ENCODE results near the gene ATP1A4. TPM values are rescaled to one million over a fixed set of nuclear protein-coding genes. Genes with fewer than 3 reads are reported as not detected.

ATP1A4 gene
- total and polyA plus RNA-seq, 2 donors (not counting 1 experiment from before 2014, with no cell fraction given) = not detected

GRCh38 chr1:160117709-160118183 lies 33.7 kb upstream of the ATP1A4 start:
- Histone ChIP-seq H3K79me2 (ENCODE audit: control insufficient read depth, insufficient read depth, low read length) (no peaks in the 10 kb centered on the region), H4K20me1 (ENCODE audit: control insufficient read depth, extremely low read depth, insufficient read depth, low read length) (no peaks in the 10 kb centered on the region), H3K27me3 (ENCODE audit: control insufficient read depth, insufficient read depth, low read length) (peaks cover 30% of the 10 kb centered on the region), H3K4me1 (ENCODE audit: control insufficient read depth, extremely low read depth, insufficient read depth, low read length) (no peaks in the 10 kb centered on the region), H3K36me3 (ENCODE audit: control insufficient read depth, insufficient read depth, low read length) (no peaks in the 10 kb centered on the region), H2AFZ (ENCODE audit: low read length) (no peak overlapping the region), H3K9ac (ENCODE audit: insufficient read depth, low read length) (no peak overlapping the region), H3K27ac (ENCODE audit: insufficient read depth, low read length) (no peak overlapping the region), H3K4me3 (replicated peaks in 1 of 4; ENCODE audit: control extremely low read depth in 1 of 4, insufficient read depth in 1 of 4, low read depth in 3 of 4, low read length in 4 of 4) (peak overlapping the region in 1 of 4 experiments; percentile 64), H3K4me2 (ENCODE audit: extremely low read depth, insufficient read depth, low read length) (no peak overlapping the region), H3K9me3 (ENCODE audit: control insufficient read depth, insufficient read depth, low read depth, low read length) (no peaks in the 10 kb centered on the region)
- no peak for TF ChIP-seq EZH2 (IDR thresholded peaks at IDR 0.05; ENCODE audit: low read length, missing control alignments)
- TF ChIP-seq CTCF (conservative IDR thresholded peaks at IDR 0.05 in 1 of 2, IDR thresholded peaks at IDR 0.05 in 1 of 2; ENCODE audit: low read depth in 1 of 2, low read length in 2 of 2) = no peak
- DNase-seq (ENCODE audit: low read depth in 2 of 2) = peak; percentile 35 to 79

GRCh38 chr1:160118928-160119327 lies 32.5 kb upstream of the ATP1A4 start:
- TF ChIP-seq EZH2 (IDR thresholded peaks at IDR 0.05; ENCODE audit: low read length, missing control alignments) (no peak), CTCF (conservative IDR thresholded peaks at IDR 0.05 in 1 of 2, IDR thresholded peaks at IDR 0.05 in 1 of 2; ENCODE audit: low read depth in 1 of 2, low read length in 2 of 2) (no peak)
- H3K4me2 ChIP-seq (ENCODE audit: extremely low read depth, insufficient read depth, low read length) = no peak overlapping the region
- H3K9me3 ChIP-seq (ENCODE audit: control insufficient read depth, insufficient read depth, low read depth, low read length) = no peaks in the 10 kb centered on the region
- no peak overlapping the region for H3K27ac ChIP-seq (ENCODE audit: insufficient read depth, low read length)
- H3K9ac ChIP-seq (ENCODE audit: insufficient read depth, low read length) = no peak overlapping the region
- H3K36me3 ChIP-seq (ENCODE audit: control insufficient read depth, insufficient read depth, low read length) = no peaks in the 10 kb centered on the region
- H2AFZ ChIP-seq (ENCODE audit: low read length) = no peak overlapping the region
- H3K4me1 ChIP-seq (ENCODE audit: control insufficient read depth, extremely low read depth, insufficient read depth, low read length) = no peaks in the 10 kb centered on the region
- H3K4me3 ChIP-seq (replicated peaks in 1 of 4; ENCODE audit: control extremely low read depth in 1 of 4, insufficient read depth in 1 of 4, low read depth in 3 of 4, low read length in 4 of 4) = no peak overlapping the region
- no peaks in the 10 kb centered on the region for H4K20me1 ChIP-seq (ENCODE audit: control insufficient read depth, extremely low read depth, insufficient read depth, low read length)
- no peaks in the 10 kb centered on the region for H3K79me2 ChIP-seq (ENCODE audit: control insufficient read depth, insufficient read depth, low read length)
- peaks cover 29% of the 10 kb centered on the region for H3K27me3 ChIP-seq (ENCODE audit: control insufficient read depth, insufficient read depth, low read length)
- DNase-seq (ENCODE audit: low read depth in 2 of 2) = no peak

GRCh38 chr1:160120797-160121196 lies 30.6 kb upstream of the ATP1A4 start:
- no peaks in the 10 kb centered on the region for H3K79me2 ChIP-seq (ENCODE audit: control insufficient read depth, insufficient read depth, low read length)
- no peak overlapping the region for H3K27ac ChIP-seq (ENCODE audit: insufficient read depth, low read length)
- peaks cover 25% of the 10 kb centered on the region for H3K27me3 ChIP-seq (ENCODE audit: control insufficient read depth, insufficient read depth, low read length)
- H3K36me3 ChIP-seq (ENCODE audit: control insufficient read depth, insufficient read depth, low read length) = no peaks in the 10 kb centered on the region
- H3K9me3 ChIP-seq (ENCODE audit: control insufficient read depth, insufficient read depth, low read depth, low read length) = no peaks in the 10 kb centered on the region
- H3K9ac ChIP-seq (ENCODE audit: insufficient read depth, low read length) = no peak overlapping the region
- H3K4me2 ChIP-seq (ENCODE audit: extremely low read depth, insufficient read depth, low read length) = no peak overlapping the region
- H4K20me1 ChIP-seq (ENCODE audit: control insufficient read depth, extremely low read depth, insufficient read depth, low read length) = no peaks in the 10 kb centered on the region
- H3K4me1 ChIP-seq (ENCODE audit: control insufficient read depth, extremely low read depth, insufficient read depth, low read length) = peaks cover 4% of the 10 kb centered on the region
- H3K4me3 ChIP-seq (replicated peaks in 1 of 4; ENCODE audit: control extremely low read depth in 1 of 4, insufficient read depth in 1 of 4, low read depth in 3 of 4, low read length in 4 of 4) = no peak overlapping the region
- no peak for DNase-seq (ENCODE audit: low read depth in 2 of 2)
- no peak overlapping the region for H2AFZ ChIP-seq (ENCODE audit: low read length)
- TF ChIP-seq CTCF (conservative IDR thresholded peaks at IDR 0.05 in 1 of 2, IDR thresholded peaks at IDR 0.05 in 1 of 2; ENCODE audit: low read depth in 1 of 2, low read length in 2 of 2) (no peak), EZH2 (IDR thresholded peaks at IDR 0.05; ENCODE audit: low read length, missing control alignments) (no peak)

All from fibroblast of lung (primary cell).